WTC11 (cell line): ENCODE results near the gene MAST4. TPM values are rescaled to one million over a fixed set of nuclear protein-coding genes. Genes with fewer than 3 reads are reported as not detected.

ENCODE experiments used
- ATAC-seq: fragments of 200-7000 bp; cut with Tn5 transposase; 2 replicates; pipeline ENCODE4 v1.10.0; 2021; ENCODE audit warnings: mild to moderate bottlenecking, moderate library complexity
- CTCF ChIA-PET: fragments of 300-600 bp; sonication (Branson Sonifier 250); formaldehyde crosslinking; loops from one replicate; lab custom pipeline; 2021; ENCODE audit warnings: antibody characterized with exemption; lab: Charles Lee
- POLR2A ChIA-PET: fragments of 350-600 bp; sonication (Branson Sonifier 250); formaldehyde crosslinking; loops from one replicate; lab custom pipeline; 2021; ENCODE audit warnings: antibody characterized with exemption; lab: Charles Lee
- DNase-seq: peaks from one replicate; pipeline ENCODE4 v3.0.0; 2021; ENCODE audit warnings: low spot score
- H3K27ac Mint-ChIP-seq: 2 replicates; pipeline ENCODE4 v1.8.0; 2021; ENCODE audit warnings: mixed read lengths
- H3K27me3 Mint-ChIP-seq: 2 replicates; pipeline ENCODE4 v1.8.0; 2021; ENCODE audit warnings: low read depth, mild to moderate bottlenecking, moderate library complexity, mixed read lengths
- H3K36me3 Mint-ChIP-seq: 2 replicates; pipeline ENCODE4 v1.8.0; 2021; ENCODE audit warnings: mixed read lengths
- H3K4me1 Mint-ChIP-seq: 2 replicates; pipeline ENCODE4 v1.8.0; 2022; ENCODE audit warnings: mixed read lengths
- H3K4me3 Mint-ChIP-seq: 2 replicates; pipeline ENCODE4 v1.8.0; 2021; ENCODE audit warnings: mild to moderate bottlenecking, moderate library complexity, mixed read lengths
- H3K9me3 Mint-ChIP-seq: 2 replicates; pipeline ENCODE4 v1.8.0; 2021; ENCODE audit warnings: mixed read lengths
- AR ChIP-seq: fragments of 250-450 bp; sonication (Bioruptor Pico); IDR thresholded peaks from 2 replicates; pipeline ENCODE4 v1.9.0; 2021; ENCODE audit warnings: mild to moderate bottlenecking
- E2F5 ChIP-seq: sonication (generic); formaldehyde crosslinking; IDR thresholded peaks from 2 replicates; pipeline ENCODE4 v1.8.1; 2022; ENCODE audit warnings: mild to moderate bottlenecking, moderate library complexity, missing genetic modification reagents
- FOXJ3 ChIP-seq: sonication (generic); formaldehyde crosslinking; IDR thresholded peaks from 2 replicates; pipeline ENCODE4 v1.9.0; 2021; ENCODE audit warnings: missing genetic modification reagents, mild to moderate bottlenecking, borderline replicate concordance
- GTF2I ChIP-seq: fragments of 250-450 bp; sonication (Bioruptor Pico); conservative IDR thresholded peaks from 2 replicates; pipeline ENCODE4 v1.4.0; 2021; ENCODE audit warnings: mild to moderate bottlenecking
- IRF1 ChIP-seq: sonication (generic); formaldehyde crosslinking; IDR thresholded peaks from 2 replicates; pipeline ENCODE4 v1.8.0; 2023; ENCODE audit warnings: missing genetic modification reagents
- JUN ChIP-seq: sonication (generic); formaldehyde crosslinking; IDR thresholded peaks from 2 replicates; pipeline ENCODE4 v1.8.0; 2023; ENCODE audit warnings: mild to moderate bottlenecking, missing genetic modification reagents
- KAT7 ChIP-seq: sonication (generic); formaldehyde crosslinking; IDR thresholded peaks from 2 replicates; pipeline ENCODE4 v1.8.1; 2023; ENCODE audit warnings: missing genetic modification reagents, mild to moderate bottlenecking, borderline replicate concordance
- NR2C2 ChIP-seq: sonication (generic); formaldehyde crosslinking; IDR thresholded peaks from 2 replicates; pipeline ENCODE4 v1.8.0; 2022; ENCODE audit warnings: mild to moderate bottlenecking, missing genetic modification reagents
- SP1 ChIP-seq: sonication (generic); formaldehyde crosslinking; conservative IDR thresholded peaks from 2 replicates; pipeline ENCODE4 v1.8.1; 2022; ENCODE audit warnings: missing genetic modification reagents
- STAT6 ChIP-seq: sonication (generic); formaldehyde crosslinking; conservative IDR thresholded peaks from 2 replicates; pipeline ENCODE4 v1.8.1; 2023; ENCODE audit warnings: mild to moderate bottlenecking, low read depth, missing genetic modification reagents, moderate library complexity
- TEAD1 ChIP-seq: sonication (generic); formaldehyde crosslinking; IDR thresholded peaks from 2 replicates; pipeline ENCODE4 v1.8.0; 2022; ENCODE audit warnings: mild to moderate bottlenecking, missing genetic modification reagents
- ZBTB21 ChIP-seq: sonication (generic); formaldehyde crosslinking; IDR thresholded peaks from 2 replicates; pipeline ENCODE4 v1.8.1; 2023; ENCODE audit warnings: mild to moderate bottlenecking, missing genetic modification reagents, borderline replicate concordance
- ZNF138 ChIP-seq: sonication (generic); formaldehyde crosslinking; conservative IDR thresholded peaks from 2 replicates; pipeline ENCODE4 v1.8.1; 2022; ENCODE audit warnings: mild to moderate bottlenecking, moderate library complexity, missing genetic modification reagents
- ZNF263 ChIP-seq: sonication (generic); formaldehyde crosslinking; IDR thresholded peaks from 2 replicates; pipeline ENCODE4 v1.8.1; 2022; ENCODE audit warnings: low read depth, mild to moderate bottlenecking, moderate library complexity, missing genetic modification reagents
- ZNF416 ChIP-seq: fragments of 250-450 bp; sonication (Bioruptor Pico); IDR thresholded peaks from 2 replicates; pipeline ENCODE4 v1.9.0; 2021; ENCODE audit warnings: mild to moderate bottlenecking, inconsistent platforms
- total RNA-seq: library from RNA; stranded (reverse); gene quantifications from 3 replicates; pipeline ENCODE4 v1.2.3, GENCODE V29; 2021
- TF ChIP-seq, protein P1 (sequence below): sonication (generic); formaldehyde crosslinking; IDR thresholded peaks from 2 replicates; pipeline ENCODE4 v1.8.0; 2023; ENCODE audit warnings: missing genetic modification reagents, mild to moderate bottlenecking, borderline replicate concordance
- TF ChIP-seq, protein P2 (sequence below): sonication (generic); formaldehyde crosslinking; IDR thresholded peaks from 2 replicates; pipeline ENCODE4 v1.8.1; 2023; ENCODE audit warnings: mild to moderate bottlenecking, moderate library complexity, missing genetic modification reagents

Gene MAST4
- total RNA-seq, 1 experiment from 2014 or later: 8.0 TPM

- no peak for TF ChIP-seq AR (CRISPR knock-in tag)
- TF ChIP-seq SP1: no peak
- TF ChIP-seq NR2C2: no peak
- TF ChIP-seq, protein P1, sequence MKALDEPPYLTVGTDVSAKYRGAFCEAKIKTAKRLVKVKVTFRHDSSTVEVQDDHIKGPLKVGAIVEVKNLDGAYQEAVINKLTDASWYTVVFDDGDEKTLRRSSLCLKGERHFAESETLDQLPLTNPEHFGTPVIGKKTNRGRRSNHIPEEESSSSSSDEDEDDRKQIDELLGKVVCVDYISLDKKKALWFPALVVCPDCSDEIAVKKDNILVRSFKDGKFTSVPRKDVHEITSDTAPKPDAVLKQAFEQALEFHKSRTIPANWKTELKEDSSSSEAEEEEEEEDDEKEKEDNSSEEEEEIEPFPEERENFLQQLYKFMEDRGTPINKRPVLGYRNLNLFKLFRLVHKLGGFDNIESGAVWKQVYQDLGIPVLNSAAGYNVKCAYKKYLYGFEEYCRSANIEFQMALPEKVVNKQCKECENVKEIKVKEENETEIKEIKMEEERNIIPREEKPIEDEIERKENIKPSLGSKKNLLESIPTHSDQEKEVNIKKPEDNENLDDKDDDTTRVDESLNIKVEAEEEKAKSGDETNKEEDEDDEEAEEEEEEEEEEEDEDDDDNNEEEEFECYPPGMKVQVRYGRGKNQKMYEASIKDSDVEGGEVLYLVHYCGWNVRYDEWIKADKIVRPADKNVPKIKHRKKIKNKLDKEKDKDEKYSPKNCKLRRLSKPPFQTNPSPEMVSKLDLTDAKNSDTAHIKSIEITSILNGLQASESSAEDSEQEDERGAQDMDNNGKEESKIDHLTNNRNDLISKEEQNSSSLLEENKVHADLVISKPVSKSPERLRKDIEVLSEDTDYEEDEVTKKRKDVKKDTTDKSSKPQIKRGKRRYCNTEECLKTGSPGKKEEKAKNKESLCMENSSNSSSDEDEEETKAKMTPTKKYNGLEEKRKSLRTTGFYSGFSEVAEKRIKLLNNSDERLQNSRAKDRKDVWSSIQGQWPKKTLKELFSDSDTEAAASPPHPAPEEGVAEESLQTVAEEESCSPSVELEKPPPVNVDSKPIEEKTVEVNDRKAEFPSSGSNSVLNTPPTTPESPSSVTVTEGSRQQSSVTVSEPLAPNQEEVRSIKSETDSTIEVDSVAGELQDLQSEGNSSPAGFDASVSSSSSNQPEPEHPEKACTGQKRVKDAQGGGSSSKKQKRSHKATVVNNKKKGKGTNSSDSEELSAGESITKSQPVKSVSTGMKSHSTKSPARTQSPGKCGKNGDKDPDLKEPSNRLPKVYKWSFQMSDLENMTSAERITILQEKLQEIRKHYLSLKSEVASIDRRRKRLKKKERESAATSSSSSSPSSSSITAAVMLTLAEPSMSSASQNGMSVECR (CRISPR knock-in tag): no peak
- TF ChIP-seq, protein P2, sequence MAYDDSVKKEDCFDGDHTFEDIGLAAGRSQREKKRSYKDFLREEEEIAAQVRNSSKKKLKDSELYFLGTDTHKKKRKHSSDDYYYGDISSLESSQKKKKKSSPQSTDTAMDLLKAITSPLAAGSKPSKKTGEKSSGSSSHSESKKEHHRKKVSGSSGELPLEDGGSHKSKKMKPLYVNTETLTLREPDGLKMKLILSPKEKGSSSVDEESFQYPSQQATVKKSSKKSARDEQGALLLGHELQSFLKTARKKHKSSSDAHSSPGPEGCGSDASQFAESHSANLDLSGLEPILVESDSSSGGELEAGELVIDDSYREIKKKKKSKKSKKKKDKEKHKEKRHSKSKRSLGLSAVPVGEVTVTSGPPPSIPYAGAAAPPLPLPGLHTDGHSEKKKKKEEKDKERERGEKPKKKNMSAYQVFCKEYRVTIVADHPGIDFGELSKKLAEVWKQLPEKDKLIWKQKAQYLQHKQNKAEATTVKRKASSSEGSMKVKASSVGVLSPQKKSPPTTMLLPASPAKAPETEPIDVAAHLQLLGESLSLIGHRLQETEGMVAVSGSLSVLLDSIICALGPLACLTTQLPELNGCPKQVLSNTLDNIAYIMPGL (CRISPR knock-in tag): no peak
- TF ChIP-seq JUN: no peak
- TF ChIP-seq ZNF263: no peak
Measured at GRCh38 chr5:67033880-67034651, 437.9 kb downstream of the MAST4 start (continued).

DNA sequence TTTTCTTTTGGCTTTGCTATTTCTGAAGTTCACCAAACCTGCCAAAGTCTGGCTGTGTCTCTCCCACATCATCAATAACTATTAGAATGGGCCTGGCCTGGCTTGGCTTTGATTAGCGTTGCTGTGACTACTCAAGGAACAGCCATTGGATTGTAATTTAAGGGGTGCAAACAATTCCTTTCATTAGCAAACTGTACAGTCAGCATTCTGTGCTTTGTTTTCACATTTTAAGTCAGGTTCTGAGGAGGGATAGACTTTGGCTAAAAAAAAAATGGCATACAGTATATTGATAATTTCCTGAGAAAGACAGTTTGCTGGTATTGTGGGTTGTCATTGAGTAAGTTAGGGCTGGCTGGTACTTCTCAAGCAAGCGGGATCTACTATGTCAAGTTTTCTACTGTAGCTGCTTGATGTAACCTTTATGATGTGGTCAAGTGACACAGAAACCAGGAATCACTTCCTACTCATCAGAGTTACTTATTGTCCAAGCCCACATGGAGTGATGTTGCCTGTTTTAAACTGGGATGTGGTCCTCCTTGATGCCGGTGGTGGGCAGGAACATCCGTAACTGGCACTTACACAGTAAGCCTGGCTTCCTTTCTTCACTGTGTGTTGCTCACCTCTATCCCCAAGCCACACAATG, 439.0 kb downstream of the MAST4 start:
- Mint-ChIP-seq H3K27ac (0 out of 2 replicates have a peak overlapping the region, but pooled peaks have one; percentile 11), H3K36me3 (no peaks in the 10 kb centered on the region), H3K9me3 (no peaks in the 10 kb centered on the region), H3K27me3 (no peaks in the 10 kb centered on the region), H3K4me1 (peaks cover 57% of the 10 kb centered on the region), H3K4me3 (no peak overlapping the region)
- POLR2A ChIA-PET: interaction anchor here (0.9 kb wide), 1 partner anchor 24 kb away, joined by 3 read pairs; no protein-coding TSS in a partner anchor
- ATAC-seq (no peak; the same call in 1 of the 2 replicates), DNase-seq (no peak)
- CTCF ChIA-PET: no interaction called here
- TF ChIP-seq KAT7 (no peak), E2F5 (CRISPR knock-in tag) (no peak), IRF1 (CRISPR knock-in tag) (no peak), NR2C2 (no peak), AR (CRISPR knock-in tag) (no peak), STAT6 (CRISPR knock-in tag) (no peak), ZNF416 (CRISPR knock-in tag) (no peak), GTF2I (CRISPR knock-in tag) (no peak), ZBTB21 (CRISPR knock-in tag) (no peak), ZNF138 (CRISPR knock-in tag) (no peak), FOXJ3 (CRISPR knock-in tag) (no peak), TEAD1 (no peak)
